ENCODE results near the gene TNS2. TPM values are rescaled to one million over a fixed set of nuclear protein-coding genes. Genes with fewer than 3 reads are reported as not detected.
A peak's percentile ranks its signal among the peaks of the same experiment; 100 is the strongest.

TNS2 gene
- total and polyA plus RNA-seq, 9 of the 15 experiments (the other 6 are each of a cell fraction or from before 2014, with no cell fraction given) = 0.28 to 3.1 (median 1.2) TPM; not detected in 1

GRCh38 chr12:53005986-53006809 is 43.7 kb upstream of the TNS2 start, which contains the start of gene EIF4B (continued):
- TF ChIP-seq MITF (IDR thresholded peaks at IDR 0.05) (peak; percentile 80; the same call in 1 of the 2 replicates), KDM2B (CRISPR knock-in tag; IDR thresholded peaks at IDR 0.05) (no peak), FOXK2 (conservative IDR thresholded peaks at IDR 0.05 in 1 of 2, IDR thresholded peaks at IDR 0.05 in 1 of 2; ENCODE audit: low read depth in 2 of 2) (peak; percentile 88 to 94), BRF1 (IDR thresholded peaks at IDR 0.05; ENCODE audit: borderline replicate concordance, extremely low read depth, insufficient read length) (no peak), ZEB2 (IDR thresholded peaks at IDR 0.05) (0 out of 2 replicates have a peak, but pooled peaks have one; percentile 53), SUPT5H (IDR thresholded peaks at IDR 0.05) (peak; percentile 89), PCBP1 (IDR thresholded peaks at IDR 0.05; ENCODE audit: low read depth, low read length, poor library complexity, severe bottlenecking) (peak; percentile 44), IRF9 (tag; IDR thresholded peaks at IDR 0.05) (no peak), BCLAF1 (IDR thresholded peaks at IDR 0.05; ENCODE audit: borderline replicate concordance in 1 of 2, control insufficient read depth in 1 of 2, low read depth in 2 of 2, low read length in 1 of 2) (no peak), MEF2A (IDR thresholded peaks at IDR 0.05; ENCODE audit: control insufficient read depth, low read depth, low read length) (0 out of 2 replicates have a peak, but pooled peaks have one; percentile 25), THAP12 (CRISPR knock-in tag; IDR thresholded peaks at IDR 0.05) (peak; percentile 43; the same call in 1 of the 2 replicates), YBX1 (IDR thresholded peaks at IDR 0.05) (no peak), MED1 (CRISPR knock-in tag; IDR thresholded peaks at IDR 0.05; ENCODE audit: borderline replicate concordance) (0 out of 2 replicates have a peak, but pooled peaks have one; percentile 54), ZNF695 (CRISPR knock-in tag; IDR thresholded peaks at IDR 0.05) (no peak), KDM1A (IDR thresholded peaks at IDR 0.05) (peak in 1 of 2 experiments; percentile 89; a peak in 2 of 4 replicates), ZNF146 (CRISPR knock-in tag; IDR thresholded peaks at IDR 0.05; ENCODE audit: unreplicated experiment) (no peak)
